Tibial nerve (tissue), 4 donors: ENCODE data around the gene FANCI.

Experiments
- CTCF ChIP-seq, 5 experiments: fragments of 200-600 bp in 3 of 5; fragments of 450-650 bp in 2 of 5; sonication (generic) in 3 of 5; IDR thresholded peaks; one replicate each; pipeline ENCODE4 v1.5.1; 2016 to 2019; ENCODE audit warnings: antibody characterized with exemption in 5 of 5, mild to moderate bottlenecking in 3 of 5, moderate library complexity in 2 of 5
- EP300 ChIP-seq, 2 donors: sonication (generic); formaldehyde crosslinking; IDR thresholded peaks; one replicate each; pipeline ENCODE4 v1.6.1; 2017; ENCODE audit warnings: antibody characterized with exemption in 2 of 2, mild to moderate bottlenecking in 1 of 2
- POLR2A ChIP-seq, 2 donors: fragments of 450-650 bp; IDR thresholded peaks; one replicate each; pipeline ENCODE4 v1.6.1; 2017; ENCODE audit warnings: antibody characterized with exemption in 2 of 2, mild to moderate bottlenecking in 2 of 2, moderate library complexity in 2 of 2

GRCh38 chr15:89205991-89206585 is 37.7 kb upstream of the FANCI start:
- no peak for TF ChIP-seq POLR2A (IDR thresholded peaks at IDR 0.05)
- TF ChIP-seq CTCF (IDR thresholded peaks at IDR 0.05): no peak
- TF ChIP-seq EP300 (IDR thresholded peaks at IDR 0.05): no peak
